Mesenteric fat pad (tissue), 1 donor: ENCODE measurements around the gene KIF9. TPM values are rescaled to one million over a fixed set of nuclear protein-coding genes. Genes with fewer than 3 reads are reported as not detected.
"Not testable (repeated sequence)": the region's sequence is repeated elsewhere in the genome, so short reads cannot be mapped to it uniquely, and the experiment has no call there.

ENCODE experiments used
- DNase-seq: peaks from one replicate; pipeline ENCODE4 v3.0.0-alpha.2; 2020; ENCODE audit warnings: low spot score
- total RNA-seq: library from RNA; stranded (reverse); fragmentation: NEBNext Ultra II Directional; extraction: Animal tissue kit (Norgen Biotek cat#: 25700); gene quantifications from one replicate; pipeline ENCODE4 v1.2.1, GENCODE V29; 2021
- donor health status: DM: yes; HTN: yes; CAD: no.

Gene KIF9
- total RNA-seq, 1 donor from 2014 or later, result 4.9 TPM

- DNase-seq, result no peak
Observed at GRCh38 chr3:47193871-47194859, 88.4 kb downstream of the KIF9 start.

DNA sequence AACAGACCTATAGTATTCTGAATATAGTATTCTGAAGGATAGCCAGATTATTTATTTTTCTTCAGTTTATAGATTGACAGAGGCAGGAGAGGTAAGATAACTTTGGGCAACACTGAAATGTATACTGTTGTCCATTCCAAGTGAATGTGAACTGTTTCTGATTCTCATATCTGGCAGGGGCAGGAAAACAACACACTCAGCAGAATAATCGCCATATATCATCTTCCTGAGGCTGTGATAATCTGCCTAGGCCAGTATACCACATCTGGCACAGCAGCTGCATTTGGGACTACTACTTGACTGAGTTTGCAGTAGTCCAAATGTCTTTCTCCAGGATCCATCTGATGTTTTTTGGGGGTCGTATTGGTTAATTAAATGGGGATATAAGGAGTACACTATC lies 96.3 kb downstream of the KIF9 start:
- DNase-seq, result no peak

DNA sequence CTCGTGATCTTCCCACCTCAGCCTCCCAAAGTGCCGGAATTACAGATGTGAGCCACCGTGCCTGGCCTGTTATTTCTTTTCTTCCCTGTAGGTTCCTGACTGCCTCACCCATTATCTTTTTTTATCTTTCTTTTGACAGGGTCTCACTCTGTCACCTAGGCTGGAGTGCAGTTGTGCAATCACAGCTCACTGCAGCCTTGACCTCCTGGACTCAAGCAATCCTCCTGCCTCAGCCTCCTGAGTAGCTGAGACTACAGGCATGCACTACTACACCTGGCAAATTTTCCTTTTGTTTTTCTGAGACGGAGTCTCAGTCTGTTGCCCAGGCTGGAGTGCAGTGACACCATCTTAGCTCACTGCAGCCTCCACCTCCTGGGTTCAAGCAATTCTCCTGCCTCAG lies 100.9 kb downstream of the KIF9 start:
- DNase-seq, result peak; percentile 39

- DNase-seq, result not testable (repeated sequence)
Observed at GRCh38 chr3:47180011-47180410, 102.6 kb downstream of the KIF9 start.

Other genes starting within 250 kb of the KIF9 start
- 46.6 TPM for gene SETD2, start 118.7 kb downstream of the KIF9 start, total RNA-seq
- gene KLHL18, start 145 bp upstream of the KIF9 start, total RNA-seq, result 33.7 TPM
- gene PTPN23, start 98.2 kb upstream of the KIF9 start, total RNA-seq, result 40.3 TPM
- gene SCAP, start 193.1 kb upstream of the KIF9 start, total RNA-seq, result 72.8 TPM
- gene ELP6, start 230.9 kb upstream of the KIF9 start, total RNA-seq, result 18.9 TPM